HG03175 (cell line): Measurements from ENCODE around the gene ACSL3.
A peak's percentile ranks its signal among the peaks of the same experiment; 100 is the strongest.

ENCODE experiments used
- ATAC-seq: cut with Tn5 transposase; IDR thresholded peaks from one replicate; pipeline ENCODE4 v1.9.1; 2021; ENCODE audit warnings: mild to moderate bottlenecking, moderate library complexity; ENCODE audit not compliant: unreplicated experiment

ACSL3 gene

GRCh38 chr2:222939208-222939856 is 78.5 kb downstream of the ACSL3 start:
- peak; percentile 89 for ATAC-seq

GRCh38 chr2:222939979-222940378 is 79.1 kb downstream of the ACSL3 start:
- no peak for ATAC-seq

GRCh38 chr2:222941510-222942032 is 80.7 kb downstream of the ACSL3 start:
- no peak for ATAC-seq

- no peak for ATAC-seq
These were observed 81.7 kb downstream of the ACSL3 start for GRCh38 chr2:222942561-222942960.

GRCh38 chr2:222942977-222943376 is 82.1 kb downstream of the ACSL3 start:
- ATAC-seq: no peak

GRCh38 chr2:222943820-222944219 is 83.0 kb downstream of the ACSL3 start:
- ATAC-seq: peak; percentile 58

GRCh38 chr2:222944552-222944951 is 83.7 kb downstream of the ACSL3 start:
- no peak for ATAC-seq

GRCh38 chr2:222944971-222945740 is 84.3 kb downstream of the ACSL3 start:
- ATAC-seq: no peak

- ATAC-seq: no peak
These were observed 85.1 kb downstream of the ACSL3 start for GRCh38 chr2:222945887-222946286.

- ATAC-seq: no peak
These were observed 86.0 kb downstream of the ACSL3 start for GRCh38 chr2:222946700-222947287.

- no peak for ATAC-seq
These were observed 88.2 kb downstream of the ACSL3 start for GRCh38 chr2:222949073-222949472.

- ATAC-seq: no peak
These were observed 89.0 kb downstream of the ACSL3 start for GRCh38 chr2:222949690-222950323.

- ATAC-seq: no peak
These were observed 89.9 kb downstream of the ACSL3 start for GRCh38 chr2:222950638-222951285.

GRCh38 chr2:222952204-222952603 is 91.4 kb downstream of the ACSL3 start:
- no peak for ATAC-seq

GRCh38 chr2:222955008-222955407 is 94.2 kb downstream of the ACSL3 start:
- ATAC-seq: no peak

- ATAC-seq: no peak
These were observed 98.5 kb downstream of the ACSL3 start for GRCh38 chr2:222959358-222959757.

- ATAC-seq: no peak
These were observed 99.3 kb downstream of the ACSL3 start for GRCh38 chr2:222960126-222960525.

GRCh38 chr2:222963641-222964040 is 102.8 kb downstream of the ACSL3 start:
- no peak for ATAC-seq

GRCh38 chr2:222964376-222965031 is 103.7 kb downstream of the ACSL3 start:
- no peak for ATAC-seq

- ATAC-seq: no peak
These were observed 104.7 kb downstream of the ACSL3 start for GRCh38 chr2:222965555-222965954.
